GM18498 (cell line): ENCODE results near the gene AP1M1.
"Not testable (repeated sequence)": the region's sequence is repeated elsewhere in the genome, so short reads cannot be mapped to it uniquely, and the experiment has no call there.

ENCODE experiments used
- ATAC-seq: cut with Tn5 transposase; IDR thresholded peaks from one replicate; pipeline ENCODE4 v1.9.1; 2021; ENCODE audit warnings: mild to moderate bottlenecking, moderate library complexity; ENCODE audit not compliant: unreplicated experiment

AP1M1 gene

GRCh38 chr19:16260160-16260811 is 62.6 kb downstream of the AP1M1 start:
- no peak for ATAC-seq

- no peak for ATAC-seq
These were observed 63.1 kb downstream of the AP1M1 start for GRCh38 chr19:16260812-16261161.

GRCh38 chr19:16261584-16262368 is 64.1 kb downstream of the AP1M1 start:
- ATAC-seq: no peak

GRCh38 chr19:16262618-16263017 is 64.9 kb downstream of the AP1M1 start:
- no peak for ATAC-seq

GRCh38 chr19:16263141-16263761 is 65.5 kb downstream of the AP1M1 start:
- no peak for ATAC-seq

- no peak for ATAC-seq
These were observed 67.5 kb downstream of the AP1M1 start for GRCh38 chr19:16265205-16265604.

GRCh38 chr19:16265890-16266585 is 68.3 kb downstream of the AP1M1 start:
- no peak for ATAC-seq

GRCh38 chr19:16266586-16266942 is 68.9 kb downstream of the AP1M1 start:
- no peak for ATAC-seq

GRCh38 chr19:16268676-16269319 is 71.1 kb downstream of the AP1M1 start:
- no peak for ATAC-seq

- ATAC-seq: no peak
These were observed 75.2 kb downstream of the AP1M1 start for GRCh38 chr19:16272945-16273344.

- no peak for ATAC-seq
These were observed 76.7 kb downstream of the AP1M1 start for GRCh38 chr19:16274447-16274846.

- no peak for ATAC-seq
These were observed 82.6 kb downstream of the AP1M1 start for GRCh38 chr19:16280306-16280705.

GRCh38 chr19:16281743-16282142 is 84.0 kb downstream of the AP1M1 start:
- no peak for ATAC-seq

GRCh38 chr19:16283210-16284061 is 85.7 kb downstream of the AP1M1 start:
- ATAC-seq: no peak

- ATAC-seq: no peak
These were observed 86.8 kb downstream of the AP1M1 start for GRCh38 chr19:16284505-16284904.

- ATAC-seq: not testable (repeated sequence)
These were observed 87.4 kb downstream of the AP1M1 start for GRCh38 chr19:16285079-16285478.

GRCh38 chr19:16285769-16286498 is 88.2 kb downstream of the AP1M1 start:
- no peak for ATAC-seq

GRCh38 chr19:16288544-16288943 is 90.8 kb downstream of the AP1M1 start:
- no peak for ATAC-seq

- no peak for ATAC-seq
These were observed 91.9 kb downstream of the AP1M1 start for GRCh38 chr19:16289594-16289993.

GRCh38 chr19:16290692-16291091 is 93.0 kb downstream of the AP1M1 start:
- ATAC-seq: no peak
